Measurements from ENCODE around the gene SORL1.

Gene SORL1

GRCh38 chr11:121485216-121485615 lies 33.1 kb downstream of the SORL1 start:
- no peak for TF ChIP-seq CTCF (IDR thresholded peaks at IDR 0.05)

GRCh38 chr11:121486054-121486453 lies 33.9 kb downstream of the SORL1 start:
- no peak for TF ChIP-seq CTCF (IDR thresholded peaks at IDR 0.05)

GRCh38 chr11:121487191-121487590 lies 35.1 kb downstream of the SORL1 start:
- TF ChIP-seq CTCF (IDR thresholded peaks at IDR 0.05), result no peak

- TF ChIP-seq CTCF (IDR thresholded peaks at IDR 0.05), result no peak
These were observed 36.1 kb downstream of the SORL1 start for GRCh38 chr11:121488170-121488569.

GRCh38 chr11:121488641-121489040 lies 36.5 kb downstream of the SORL1 start:
- TF ChIP-seq CTCF (IDR thresholded peaks at IDR 0.05), result no peak

- no peak for TF ChIP-seq CTCF (IDR thresholded peaks at IDR 0.05)
These were observed 37.7 kb downstream of the SORL1 start for GRCh38 chr11:121489823-121490222.

- no peak for TF ChIP-seq CTCF (IDR thresholded peaks at IDR 0.05)
These were observed 42.4 kb downstream of the SORL1 start for GRCh38 chr11:121494355-121495099.
